Upper lobe of left lung (tissue), 4 donors: Measurements from ENCODE around the gene DBF4B.

Source experiments
- CTCF ChIP-seq, 6 experiments: fragments of 450-650 bp in 4 of 6; fragments of 200-600 bp in 2 of 6; sonication (generic) in 2 of 6; IDR thresholded peaks; one replicate each; pipeline ENCODE4 v1.5.1; 2016 to 2019; ENCODE audit warnings: antibody characterized with exemption in 6 of 6
- EP300 ChIP-seq, 4 donors: sonication (generic); formaldehyde crosslinking; IDR thresholded peaks; one replicate each; pipeline ENCODE4 v1.5.1; 2017; ENCODE audit warnings: antibody characterized with exemption in 4 of 4, control low read depth in 2 of 4
- POLR2A ChIP-seq, 4 donors: fragments of 450-650 bp; IDR thresholded peaks; one replicate each; pipeline ENCODE4 v1.5.1; 2016 to 2017; ENCODE audit warnings: antibody characterized with exemption in 4 of 4, mild to moderate bottlenecking in 2 of 4

GRCh38 chr17:44786551-44787081 lies 78.2 kb downstream of the DBF4B start:
- TF ChIP-seq POLR2A (IDR thresholded peaks at IDR 0.05): no peak
- no peak for TF ChIP-seq CTCF (IDR thresholded peaks at IDR 0.05)
- no peak for TF ChIP-seq EP300 (IDR thresholded peaks at IDR 0.05)
